ENCODE results near the gene RNF130.

- TF ChIP-seq, protein P1, sequence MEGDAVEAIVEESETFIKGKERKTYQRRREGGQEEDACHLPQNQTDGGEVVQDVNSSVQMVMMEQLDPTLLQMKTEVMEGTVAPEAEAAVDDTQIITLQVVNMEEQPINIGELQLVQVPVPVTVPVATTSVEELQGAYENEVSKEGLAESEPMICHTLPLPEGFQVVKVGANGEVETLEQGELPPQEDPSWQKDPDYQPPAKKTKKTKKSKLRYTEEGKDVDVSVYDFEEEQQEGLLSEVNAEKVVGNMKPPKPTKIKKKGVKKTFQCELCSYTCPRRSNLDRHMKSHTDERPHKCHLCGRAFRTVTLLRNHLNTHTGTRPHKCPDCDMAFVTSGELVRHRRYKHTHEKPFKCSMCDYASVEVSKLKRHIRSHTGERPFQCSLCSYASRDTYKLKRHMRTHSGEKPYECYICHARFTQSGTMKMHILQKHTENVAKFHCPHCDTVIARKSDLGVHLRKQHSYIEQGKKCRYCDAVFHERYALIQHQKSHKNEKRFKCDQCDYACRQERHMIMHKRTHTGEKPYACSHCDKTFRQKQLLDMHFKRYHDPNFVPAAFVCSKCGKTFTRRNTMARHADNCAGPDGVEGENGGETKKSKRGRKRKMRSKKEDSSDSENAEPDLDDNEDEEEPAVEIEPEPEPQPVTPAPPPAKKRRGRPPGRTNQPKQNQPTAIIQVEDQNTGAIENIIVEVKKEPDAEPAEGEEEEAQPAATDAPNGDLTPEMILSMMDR (IDR thresholded peaks at IDR 0.05; ENCODE audit: low read depth, low read length): no peak
- TF ChIP-seq EZH2phosphoT487 (IDR thresholded peaks at IDR 0.05; ENCODE audit: low read depth): no peak
Observed at GRCh38 chr5:179978792-179979191, 92.8 kb downstream of the RNF130 start.
